GM19438 (cell line): Measurements from ENCODE around the gene GP1BB.
"Not testable (repeated sequence)": the region's sequence is repeated elsewhere in the genome, so short reads cannot be mapped to it uniquely, and the experiment has no call there.

Experiments used
- ATAC-seq: cut with Tn5 transposase; IDR thresholded peaks from one replicate; pipeline ENCODE4 v1.9.1; 2021; ENCODE audit warnings: low read depth; ENCODE audit not compliant: unreplicated experiment

Gene GP1BB

GRCh38 chr22:19693581-19693980 lies 29.8 kb upstream of the GP1BB start:
- no peak for ATAC-seq

GRCh38 chr22:19693981-19694670 lies 29.2 kb upstream of the GP1BB start:
- ATAC-seq = no peak

- ATAC-seq = no peak
These were observed 28.6 kb upstream of the GP1BB start for GRCh38 chr22:19694696-19695095.

GRCh38 chr22:19696504-19697276 lies 26.6 kb upstream of the GP1BB start:
- ATAC-seq = no peak

- not testable (repeated sequence) for ATAC-seq
These were observed 25.5 kb upstream of the GP1BB start for GRCh38 chr22:19697871-19698270.

- no peak for ATAC-seq
These were observed 22.4 kb upstream of the GP1BB start for GRCh38 chr22:19700790-19701419.

GRCh38 chr22:19701420-19702145 lies 21.8 kb upstream of the GP1BB start:
- no peak for ATAC-seq

GRCh38 chr22:19703869-19704268 lies 19.5 kb upstream of the GP1BB start:
- no peak for ATAC-seq

- no peak for ATAC-seq
These were observed 18.9 kb upstream of the GP1BB start for GRCh38 chr22:19704355-19705015.

- no peak for ATAC-seq
These were observed 18.0 kb upstream of the GP1BB start for GRCh38 chr22:19705181-19705934.

GRCh38 chr22:19706661-19707151 lies 16.6 kb upstream of the GP1BB start:
- ATAC-seq = no peak

GRCh38 chr22:19707347-19708290 lies 15.7 kb upstream of the GP1BB start:
- ATAC-seq = no peak

GRCh38 chr22:19708321-19709011 lies 14.9 kb upstream of the GP1BB start:
- no peak for ATAC-seq

GRCh38 chr22:19709063-19709769 lies 14.1 kb upstream of the GP1BB start:
- no peak for ATAC-seq

GRCh38 chr22:19710020-19710768 lies 13.1 kb upstream of the GP1BB start:
- ATAC-seq = no peak

- no peak for ATAC-seq
These were observed 12.6 kb upstream of the GP1BB start for GRCh38 chr22:19710769-19711106.

GRCh38 chr22:19713245-19713644 lies 10.1 kb upstream of the GP1BB start:
- no peak for ATAC-seq
